HCT116 (cell line): ENCODE data around the gene GEMIN7.

Experiments used
- CTCF ChIP-seq, 3 experiments: fragments of 200-600 bp in 1 of 3; sonication (generic) in 1 of 3; IDR thresholded peaks in 2 of 3; conservative IDR thresholded peaks in 1 of 3; 2 replicates each; pipeline ENCODE4 v1.5.1; 2012 to 2017; ENCODE audit warnings: low read depth in 2 of 3, low read length in 2 of 3, antibody characterized with exemption in 1 of 3, borderline replicate concordance in 1 of 3, control low read depth in 1 of 3, mild to moderate bottlenecking in 1 of 3, mixed read lengths in 1 of 3, mixed run types in 1 of 3, moderate library complexity in 1 of 3; ENCODE audit not compliant: insufficient read depth in 1 of 3
- EZH2phosphoT487 ChIP-seq: fragments of 200-600 bp; IDR thresholded peaks from 2 replicates; pipeline ENCODE4 v1.6.1; 2018; ENCODE audit warnings: antibody characterized with exemption, borderline replicate concordance
- POLR2AphosphoS5 ChIP-seq: IDR thresholded peaks from 2 replicates; pipeline ENCODE4 v1.6.1; 2011; ENCODE audit warnings: mild to moderate bottlenecking, low read depth, low read length, moderate library complexity

- TF ChIP-seq CTCF (IDR thresholded peaks at IDR 0.05 in 2 of 3, conservative IDR thresholded peaks at IDR 0.05 in 1 of 3; ENCODE audit: borderline replicate concordance in 1 of 3, insufficient read depth in 1 of 3, low read depth in 2 of 3, low read length in 2 of 3) (no peak), EZH2phosphoT487 (no peak), POLR2AphosphoS5 (no peak)
These were observed 21.1 kb downstream of the GEMIN7 start for GRCh38 chr19:45100201-45100600.
